HG02642 (cell line): ENCODE results near the gene KATNB1.
"Not testable (repeated sequence)": the region's sequence is repeated elsewhere in the genome, so short reads cannot be mapped to it uniquely, and the experiment has no call there.

Experiments
- ATAC-seq: cut with Tn5 transposase; IDR thresholded peaks from one replicate; pipeline ENCODE4 v1.9.1; 2021; ENCODE audit warnings: mild to moderate bottlenecking; ENCODE audit not compliant: unreplicated experiment, poor library complexity

KATNB1 gene

DNA sequence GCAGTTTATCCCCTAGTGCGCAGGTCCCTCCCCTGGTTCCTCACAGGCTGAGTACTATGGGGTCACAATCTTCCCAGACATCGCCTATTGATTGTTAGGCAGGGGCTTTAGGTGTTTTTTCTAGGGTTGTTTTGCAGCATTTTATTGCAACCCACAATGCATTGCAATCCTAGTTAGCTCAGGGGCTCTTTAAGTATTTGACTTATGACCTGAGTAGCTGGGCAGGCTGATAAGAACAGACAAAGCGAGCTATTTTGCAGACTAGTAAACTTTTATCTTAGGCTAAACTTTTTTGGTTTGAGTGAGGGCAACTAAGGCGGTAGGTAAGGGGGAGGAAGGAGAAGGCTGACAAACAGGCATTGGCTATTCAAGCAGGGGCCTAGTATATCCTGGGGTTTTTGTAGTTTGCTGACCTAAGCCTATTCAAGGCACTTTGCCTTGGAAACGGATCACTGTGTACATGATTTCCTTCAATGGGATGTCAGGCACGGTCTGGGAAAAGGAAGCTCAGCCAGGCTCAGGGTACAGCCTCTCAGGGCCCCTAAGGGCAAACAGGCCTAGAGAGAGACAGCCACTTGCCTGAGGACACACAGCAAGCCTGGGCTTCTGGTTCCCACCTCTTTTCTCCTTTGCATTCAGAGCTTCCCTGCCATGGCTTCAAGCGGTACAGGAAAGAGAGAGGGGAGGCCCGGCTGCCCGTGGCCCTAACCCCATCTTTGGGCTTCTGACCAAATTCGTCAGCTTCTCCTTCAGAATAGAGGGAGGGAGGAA, 34.6 kb upstream of the KATNB1 start:
- ATAC-seq, result no peak

DNA sequence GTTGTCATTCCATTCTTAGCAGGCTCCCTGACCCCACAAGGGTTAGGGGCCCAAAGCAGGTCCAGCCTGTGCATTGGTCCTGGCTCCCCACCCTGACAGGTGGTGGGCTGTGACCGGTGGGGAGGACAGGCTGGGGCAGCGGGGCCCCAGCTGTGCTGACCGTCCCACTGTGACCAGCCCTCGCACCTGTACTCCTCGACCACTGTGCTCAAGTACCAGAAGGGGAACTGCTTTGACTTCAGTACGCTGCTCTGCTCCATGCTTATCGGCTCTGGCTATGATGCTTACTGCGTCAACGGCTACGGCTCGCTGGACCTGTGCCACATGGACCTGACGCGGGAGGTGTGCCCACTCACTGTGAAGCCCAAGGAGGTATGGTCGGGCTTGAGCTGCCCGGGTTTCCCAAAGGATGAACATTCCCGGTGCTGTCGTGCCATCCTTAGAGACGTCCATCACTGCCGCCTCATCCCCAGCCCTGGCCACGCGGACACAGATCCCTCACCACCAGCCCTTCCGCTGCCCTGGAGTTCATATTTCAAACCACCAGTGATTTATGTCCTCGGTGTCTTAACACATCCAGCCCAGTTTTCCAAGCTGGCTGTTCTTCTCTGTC, 33.7 kb upstream of the KATNB1 start:
- no peak for ATAC-seq

DNA sequence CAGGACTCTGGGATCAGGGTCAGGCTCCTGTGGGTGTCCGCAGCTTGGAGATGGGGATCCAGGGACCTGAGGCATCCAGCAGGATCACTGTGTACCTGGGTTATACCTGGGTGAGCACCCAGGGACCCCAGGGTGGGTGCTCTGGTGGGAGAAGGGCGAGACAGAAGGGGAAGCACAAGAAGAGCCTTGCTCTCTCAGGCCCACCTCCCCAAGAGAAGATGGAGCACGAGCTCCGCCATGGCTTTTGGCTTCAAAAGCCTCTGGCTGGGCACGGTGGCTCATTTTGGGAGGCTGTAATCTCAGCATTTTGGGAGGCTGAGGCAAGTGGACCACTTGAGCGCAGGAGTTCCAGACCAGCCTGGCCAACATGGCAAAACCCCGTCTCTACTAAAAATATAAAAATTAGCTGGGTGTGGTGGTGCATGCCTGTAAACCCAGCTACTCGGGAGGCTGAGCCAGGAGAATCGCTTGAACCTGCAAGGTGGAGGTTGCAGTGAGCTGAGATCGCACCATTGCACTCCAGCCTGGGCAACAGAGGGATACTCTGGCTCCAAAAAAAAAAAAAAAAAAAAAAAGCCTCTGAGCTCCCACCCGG, 32.1 kb upstream of the KATNB1 start:
- ATAC-seq, result no peak

DNA sequence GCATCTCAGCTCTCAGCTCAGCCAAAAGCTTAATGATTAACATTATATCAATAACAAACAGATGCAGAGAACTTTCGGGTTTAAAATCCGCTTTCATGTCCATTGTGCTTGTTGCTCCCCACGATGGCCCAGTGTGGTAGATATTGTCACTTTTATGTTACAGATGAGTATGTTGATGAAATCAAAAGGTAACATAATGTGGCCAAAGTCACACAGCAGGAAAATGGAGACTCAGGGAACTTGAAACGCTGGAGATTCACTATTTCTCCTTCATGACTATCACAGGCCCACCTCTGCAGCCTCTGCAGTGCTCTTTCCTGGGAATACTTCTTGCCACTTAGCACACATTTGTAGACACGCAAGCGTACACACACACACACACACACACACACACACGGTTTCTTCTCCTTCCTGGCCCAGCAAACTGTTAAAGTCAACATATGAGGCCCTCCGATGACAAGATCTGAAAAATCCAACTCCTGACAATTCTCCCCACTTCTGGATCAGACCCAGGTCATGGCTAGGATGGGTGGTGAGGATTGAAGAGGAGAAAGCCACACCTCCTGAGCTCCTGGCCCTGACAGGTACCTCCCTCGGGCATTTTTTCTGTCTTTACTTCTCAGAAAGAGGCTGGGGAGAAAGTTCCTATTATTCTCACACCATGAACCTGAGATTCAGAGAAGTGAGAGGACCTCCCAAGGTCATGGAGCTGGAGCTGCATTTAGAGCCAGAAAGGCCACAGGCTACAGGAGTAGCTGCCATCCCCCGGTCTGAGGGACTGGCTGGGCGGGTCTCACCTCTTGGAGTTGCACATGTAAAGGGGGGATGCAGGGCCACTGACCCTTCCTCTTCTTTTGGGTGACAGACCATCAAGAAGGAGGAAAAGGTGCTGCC, 31.3 kb upstream of the KATNB1 start:
- ATAC-seq, result no peak

DNA sequence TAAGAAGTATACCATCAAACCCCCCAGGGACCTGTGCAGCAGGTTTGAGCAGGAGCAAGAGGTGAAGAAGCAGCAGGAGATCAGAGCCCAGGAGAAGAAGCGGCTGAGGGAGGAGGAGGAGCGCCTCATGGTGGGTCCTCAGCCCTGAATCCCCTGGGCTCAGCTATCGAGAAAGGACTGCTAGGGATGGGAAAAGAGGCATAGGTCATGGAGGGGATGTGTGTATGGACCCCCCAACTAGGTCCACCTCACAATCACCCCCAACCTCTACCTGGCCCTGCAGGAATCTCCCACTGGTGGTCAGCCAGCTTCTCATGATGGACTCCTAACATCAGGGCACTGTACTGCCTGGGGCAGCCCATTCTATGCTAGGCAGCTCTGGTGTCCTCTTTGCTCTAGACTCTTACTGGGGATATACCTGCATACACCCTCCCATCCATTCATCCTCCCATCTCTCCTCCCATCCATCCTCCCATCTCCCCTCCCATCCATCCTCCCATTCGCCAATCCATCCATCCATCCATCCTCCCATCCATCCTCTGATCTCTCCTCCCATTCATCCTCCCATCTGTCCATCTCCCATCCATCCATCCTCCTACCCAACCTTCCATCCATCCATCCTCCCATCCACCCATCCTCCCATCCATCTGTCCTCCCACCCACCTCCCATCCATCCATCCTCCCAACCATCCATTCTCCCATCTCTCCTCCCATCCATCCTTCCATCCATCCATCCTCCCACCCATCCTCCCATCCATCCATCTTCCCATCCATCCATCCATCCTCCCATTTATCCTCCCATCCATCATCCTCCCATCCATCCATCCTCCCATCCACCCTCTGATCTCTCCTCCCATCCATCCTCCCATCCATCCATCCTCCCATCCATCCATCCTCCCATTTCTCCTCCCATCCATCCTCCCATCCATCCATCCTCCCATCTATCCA, 30.4 kb upstream of the KATNB1 start:
- no peak for ATAC-seq

DNA sequence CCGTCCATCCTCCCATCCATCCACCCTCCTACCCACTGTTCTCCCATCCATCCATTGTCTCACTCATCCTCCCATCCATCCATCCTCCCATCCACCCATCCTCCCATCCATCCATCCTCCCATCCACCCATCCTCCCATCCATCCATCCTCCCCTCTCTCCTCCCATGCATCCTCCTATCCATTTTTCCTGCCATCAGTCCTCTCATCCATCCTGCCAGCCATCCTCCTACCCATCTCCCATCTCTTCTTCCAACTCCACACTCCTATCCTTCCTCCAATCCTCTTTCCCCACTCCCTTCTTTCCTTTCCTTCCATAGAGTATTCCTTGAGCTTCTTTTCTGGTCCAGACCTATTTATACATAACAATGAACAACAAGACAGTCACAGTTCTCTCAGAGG, 28.9 kb upstream of the KATNB1 start:
- ATAC-seq, result no peak

DNA sequence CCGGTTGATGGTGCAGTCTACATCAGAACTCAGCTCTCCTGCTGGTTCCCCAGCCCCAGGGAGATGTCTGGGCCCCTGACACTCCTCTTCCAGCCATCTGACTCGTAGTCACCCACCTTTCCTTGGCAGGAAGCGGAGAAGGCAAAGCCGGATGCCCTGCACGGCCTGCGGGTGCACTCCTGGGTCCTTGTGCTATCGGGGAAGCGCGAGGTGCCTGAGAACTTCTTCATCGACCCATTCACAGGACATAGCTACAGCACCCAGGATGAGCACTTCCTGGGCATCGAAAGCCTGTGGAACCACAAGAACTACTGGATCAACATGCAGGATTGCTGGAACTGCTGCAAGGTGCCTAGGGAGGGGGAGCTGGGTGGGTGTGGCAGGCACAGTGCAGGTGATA, 28.2 kb upstream of the KATNB1 start:
- ATAC-seq, result no peak

DNA sequence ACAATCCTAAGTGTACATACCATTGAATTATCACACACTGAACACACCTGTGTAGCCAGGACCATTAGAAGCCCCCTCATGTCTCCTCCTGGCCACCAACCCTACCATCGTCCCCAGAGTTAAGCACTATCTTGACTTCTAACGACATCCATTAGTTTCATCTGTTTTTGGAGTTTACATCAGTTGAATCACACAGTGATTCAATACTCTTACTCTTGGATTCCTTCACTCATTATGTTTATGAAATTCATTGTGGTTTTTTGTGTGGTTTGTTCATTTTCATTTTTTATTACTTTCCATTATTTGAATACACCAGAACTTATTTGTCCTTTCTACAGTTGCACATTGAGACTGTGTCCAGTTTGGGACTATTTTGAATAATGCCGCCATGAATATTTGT, 27.4 kb upstream of the KATNB1 start:
- ATAC-seq, result no peak

DNA sequence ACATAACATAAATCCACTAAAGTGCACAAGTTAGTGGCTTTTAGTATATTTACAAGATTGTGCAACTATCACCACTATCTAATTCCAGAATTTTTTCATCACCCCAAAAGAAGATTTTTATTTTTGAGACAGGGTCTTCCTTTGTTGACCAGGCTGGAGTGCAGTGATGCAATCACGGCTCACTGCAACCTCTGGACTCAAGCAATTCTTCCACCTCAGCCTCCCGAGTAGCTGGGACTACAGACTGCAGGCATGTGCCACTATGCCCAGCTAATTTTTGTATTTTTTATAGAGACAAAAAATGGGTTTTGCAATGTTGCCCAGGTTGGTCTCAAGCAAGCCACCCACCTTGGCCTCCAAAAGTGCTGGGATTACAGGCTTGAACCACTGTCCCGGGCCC, 25.9 kb upstream of the KATNB1 start:
- ATAC-seq, result no peak

DNA sequence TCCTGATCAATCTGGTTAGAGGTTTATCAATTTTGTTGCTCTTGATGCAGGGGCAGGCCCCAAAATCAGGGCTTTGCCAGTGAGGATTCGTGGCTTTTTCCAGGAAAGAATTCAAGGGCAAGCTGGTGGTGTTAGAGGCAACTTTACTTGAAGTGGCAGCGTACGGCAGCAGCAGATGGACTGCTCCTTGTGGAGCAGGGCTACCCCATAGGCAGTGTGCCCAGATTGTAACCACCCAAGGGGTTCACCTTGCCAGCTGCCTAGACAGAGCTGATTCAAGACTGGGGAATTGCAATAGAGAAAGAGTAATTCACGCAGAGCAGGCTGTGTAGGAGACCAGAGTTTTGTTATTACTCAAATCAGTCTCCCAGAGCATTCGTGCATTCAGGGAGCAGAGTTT, 24.2 kb upstream of the KATNB1 start:
- no peak for ATAC-seq

DNA sequence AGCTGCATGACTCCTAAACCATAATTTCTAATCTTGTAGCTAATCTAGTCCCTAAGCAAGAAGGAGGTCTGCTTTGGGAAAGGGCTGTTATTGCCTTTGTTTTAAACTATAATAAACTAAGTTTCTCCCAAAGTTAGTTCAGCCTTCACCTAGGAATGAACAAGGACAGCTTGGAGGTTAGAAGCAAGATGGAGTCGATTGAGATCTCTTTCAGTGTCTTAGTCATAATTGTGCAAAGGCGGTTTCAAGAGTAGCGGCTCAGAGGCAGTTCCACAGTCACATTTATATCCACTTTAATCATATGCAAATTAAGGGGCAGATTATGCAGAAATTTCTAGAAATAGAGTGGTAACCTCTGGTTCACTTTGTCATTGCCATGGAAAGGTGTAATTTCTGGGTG, 23.6 kb upstream of the KATNB1 start:
- no peak for ATAC-seq

DNA sequence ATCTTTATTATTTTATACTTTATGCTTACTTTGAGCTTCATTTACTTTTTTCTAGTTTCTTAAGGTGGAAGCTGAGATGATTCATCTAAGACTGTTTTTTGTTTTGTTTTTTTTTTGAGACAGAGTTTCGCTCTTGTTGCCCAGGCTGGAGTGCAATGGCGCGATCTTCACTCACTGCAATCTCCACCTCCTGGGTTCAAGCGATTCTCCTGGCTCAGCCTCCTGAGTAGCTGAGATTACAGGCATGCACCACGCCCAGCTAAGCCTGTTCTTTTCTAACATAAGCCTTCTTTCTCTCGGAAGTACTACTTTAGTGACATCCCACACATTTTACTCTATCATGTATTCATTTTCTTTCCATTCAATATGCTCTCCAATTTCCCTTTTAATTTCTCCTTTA, 23.0 kb upstream of the KATNB1 start:
- ATAC-seq, result not testable (repeated sequence)

DNA sequence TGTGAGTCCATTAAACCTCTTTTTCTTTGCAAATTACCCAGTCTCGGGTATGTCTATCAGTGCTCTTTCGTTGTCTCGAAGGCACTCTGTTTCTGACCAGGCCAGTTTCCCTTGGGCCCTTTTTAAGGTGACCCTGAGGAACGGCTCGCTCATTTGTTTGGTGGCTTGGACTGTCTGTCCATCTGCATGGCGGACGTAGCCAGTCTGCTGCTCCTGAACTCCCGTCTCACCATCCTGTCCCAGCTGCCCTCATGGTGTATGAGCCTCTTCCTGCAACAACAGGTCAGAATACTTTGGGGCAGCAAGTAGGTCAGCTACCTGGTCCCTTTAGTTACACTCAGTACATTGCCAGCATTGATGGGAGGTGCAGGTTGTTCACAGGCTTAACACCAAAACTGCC, 22.0 kb upstream of the KATNB1 start:
- ATAC-seq, result no peak

DNA sequence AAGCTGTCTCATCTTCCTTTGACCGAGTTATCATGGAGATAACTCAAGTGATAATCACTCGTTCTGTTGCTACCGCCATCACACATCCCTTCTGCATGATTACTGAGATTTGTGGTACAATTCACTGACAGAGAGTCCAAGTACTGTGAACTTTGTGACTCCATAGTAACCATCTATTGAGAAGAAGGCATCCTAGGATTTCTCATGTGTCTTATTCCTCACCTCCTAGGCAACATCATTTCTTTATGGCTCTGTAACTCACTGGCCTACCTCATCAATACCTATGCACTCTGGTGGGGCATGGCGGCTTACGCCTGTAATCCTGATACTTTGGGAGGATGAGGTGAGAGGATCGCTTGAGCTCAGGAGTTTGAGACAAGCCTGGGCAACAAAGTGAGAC, 21.5 kb upstream of the KATNB1 start:
- ATAC-seq, result no peak

DNA sequence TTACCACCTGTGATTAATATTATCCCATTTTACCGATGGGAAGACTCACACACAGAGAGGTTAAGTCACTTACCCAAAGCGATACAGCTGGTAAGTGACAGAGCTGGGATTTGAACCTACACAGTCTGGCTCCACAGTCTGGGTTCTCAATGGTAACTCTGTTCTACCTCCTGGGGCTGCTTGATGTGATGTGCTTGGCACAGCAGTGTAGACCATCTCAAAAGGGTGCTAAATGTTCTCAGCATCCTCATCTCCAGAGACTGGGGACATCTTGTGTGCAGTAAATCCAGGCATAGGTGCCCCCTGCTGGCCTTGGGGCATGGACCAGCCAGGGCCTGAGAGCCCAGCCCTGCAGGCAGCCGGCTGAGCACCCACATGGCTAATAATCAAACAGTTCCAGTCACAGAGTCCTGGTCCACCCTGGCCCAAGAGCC, 15.4 kb upstream of the KATNB1 start:
- ATAC-seq, result no peak

DNA sequence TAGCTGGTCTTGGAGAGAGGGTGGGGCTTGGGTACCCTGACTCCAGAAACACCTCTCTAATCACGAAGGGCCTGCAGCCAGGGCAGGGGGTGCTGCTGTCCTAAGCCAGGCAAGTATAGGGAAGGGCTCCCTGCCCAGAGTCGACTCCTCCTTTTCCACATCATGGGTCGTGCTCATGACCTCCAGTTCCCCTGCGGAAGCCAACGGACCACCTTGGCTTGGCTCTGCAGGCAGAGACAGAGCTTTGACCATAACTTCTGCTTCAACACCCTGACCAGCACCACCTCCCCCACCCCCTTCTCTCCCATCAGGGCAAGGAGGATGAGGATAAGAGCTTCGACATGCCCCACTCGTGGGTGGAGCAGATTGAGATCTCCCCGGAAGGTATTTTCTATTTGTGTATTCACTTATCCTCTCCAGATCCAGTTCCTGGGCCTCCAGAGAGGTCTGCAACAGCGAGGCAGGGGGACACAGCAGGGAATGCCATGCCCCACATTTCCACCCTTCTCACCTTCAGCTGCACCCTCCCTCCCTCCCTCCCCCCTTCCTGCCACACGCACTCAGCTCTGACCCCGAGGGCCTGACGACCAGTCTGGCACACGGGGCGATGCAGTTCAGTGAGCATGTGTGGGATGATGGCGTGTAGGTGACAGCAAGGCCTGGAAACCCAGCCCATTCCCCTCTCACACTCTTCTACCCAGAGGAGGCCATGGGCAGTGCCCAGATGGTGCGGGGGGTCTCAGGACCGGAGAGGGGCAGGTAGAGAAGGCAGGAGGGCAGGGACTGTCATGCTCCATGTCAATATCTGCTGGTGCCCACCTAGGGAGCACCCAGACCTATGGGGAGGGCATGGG, 14.0 kb upstream of the KATNB1 start:
- no peak for ATAC-seq

DNA sequence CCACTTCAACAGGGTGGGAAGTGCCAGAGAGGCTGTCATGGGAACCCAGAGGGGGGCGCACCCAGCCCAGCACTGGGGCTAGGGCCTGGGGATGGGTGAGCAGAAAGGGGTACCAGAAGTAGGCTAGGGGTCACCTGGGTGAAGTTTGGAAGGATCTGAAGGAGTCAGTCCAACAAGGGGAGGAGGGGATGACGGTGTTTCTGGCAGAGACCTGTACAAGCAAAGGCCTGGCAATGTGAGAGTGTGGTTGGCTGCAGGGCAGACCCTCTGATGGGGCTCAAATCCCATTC, 13.4 kb upstream of the KATNB1 start:
- no peak for ATAC-seq

DNA sequence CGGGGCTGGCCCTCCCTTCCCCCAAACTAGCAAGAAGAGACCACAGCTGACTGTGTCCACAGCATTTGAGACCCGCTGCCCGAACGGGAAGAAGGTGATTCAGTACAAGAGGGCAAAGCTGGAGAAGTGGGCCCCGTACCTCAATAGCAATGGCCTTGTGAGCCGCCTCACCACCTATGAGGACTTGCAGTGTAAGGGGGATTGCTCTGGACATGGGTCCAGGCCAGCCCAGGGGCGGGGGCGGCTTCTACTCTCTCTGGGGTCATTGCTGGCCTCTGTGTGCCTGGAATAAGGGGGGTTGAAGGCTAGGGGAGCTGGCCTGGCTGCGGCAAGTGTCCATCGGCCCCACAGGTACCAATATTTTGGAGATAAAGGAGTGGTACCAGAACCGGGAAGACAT, 12.9 kb upstream of the KATNB1 start:
- ATAC-seq, result no peak

DNA sequence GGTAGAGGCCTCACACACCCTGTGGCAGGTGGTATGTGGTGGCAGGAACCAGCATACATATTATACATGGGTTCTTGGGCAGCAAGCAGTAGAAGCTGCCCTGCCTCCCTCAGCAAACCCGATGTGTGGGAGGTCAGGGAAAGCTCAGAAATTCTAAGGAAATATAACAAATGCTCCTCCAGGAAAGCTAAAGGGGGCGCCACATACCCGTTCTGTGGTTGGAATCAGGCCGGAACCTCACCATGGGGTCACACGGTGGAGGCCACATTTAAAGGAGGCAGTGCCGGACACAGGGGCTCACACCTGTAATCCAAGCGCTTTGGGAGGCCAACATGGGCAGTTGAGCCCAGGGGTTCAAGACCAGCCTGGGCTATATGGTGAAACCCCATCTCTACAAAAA, 12.4 kb upstream of the KATNB1 start:
- no peak for ATAC-seq
